Measurements from ENCODE around the gene HSF4. TPM values are rescaled to one million over a fixed set of nuclear protein-coding genes. Genes with fewer than 3 reads are reported as not detected.

The HSF4 gene
- total RNA-seq, 4 donors from 2014 or later = 56.5 to 351 (median 102) TPM

GRCh38 chr16:67157106-67157748 is 7.3 kb upstream of the HSF4 start:
- DNase-seq (ENCODE audit: low spot score in 2 of 2) = no peak
- WGBS = 44% methylated on average over 7 of the region's 7 CpGs
- TF ChIP-seq POLR2A (IDR thresholded peaks at IDR 0.05) (no peak), CTCF (IDR thresholded peaks at IDR 0.05) (no peak), POLR2AphosphoS5 (IDR thresholded peaks at IDR 0.05) (no peak), EP300 (IDR thresholded peaks at IDR 0.05) (no peak)
- Histone ChIP-seq H3K36me3 (no peaks in the 10 kb centered on the region), H3K27ac (no peak overlapping the region), H3K9me3 (no peaks in the 10 kb centered on the region), H3K4me1 (peaks cover 56% of the 10 kb centered on the region), H3K27me3 (no peaks in the 10 kb centered on the region), H3K4me3 (no peak overlapping the region)

GRCh38 chr16:67157892-67158635 is 6.5 kb upstream of the HSF4 start:
- DNase-seq (ENCODE audit: low spot score in 2 of 2) = no peak
- Histone ChIP-seq H3K36me3 (no peaks in the 10 kb centered on the region), H3K27me3 (no peaks in the 10 kb centered on the region), H3K9me3 (no peaks in the 10 kb centered on the region), H3K27ac (no peak overlapping the region), H3K4me3 (no peak overlapping the region), H3K4me1 (peaks cover 64% of the 10 kb centered on the region)
- 72% methylated on average over 7 of the region's 7 CpGs for WGBS
- TF ChIP-seq CTCF (IDR thresholded peaks at IDR 0.05) (no peak), POLR2AphosphoS5 (IDR thresholded peaks at IDR 0.05) (no peak), POLR2A (IDR thresholded peaks at IDR 0.05) (no peak), EP300 (IDR thresholded peaks at IDR 0.05) (no peak)

GRCh38 chr16:67158637-67159600 is 5.6 kb upstream of the HSF4 start:
- H3K27ac ChIP-seq = peak overlapping the region; percentile 86
- no peaks in the 10 kb centered on the region for H3K36me3 ChIP-seq
- peak overlapping the region; percentile 91 for H3K4me3 ChIP-seq
- no peaks in the 10 kb centered on the region for H3K9me3 ChIP-seq
- no peaks in the 10 kb centered on the region for H3K27me3 ChIP-seq
- no peak for DNase-seq (ENCODE audit: low spot score in 2 of 2)
- TF ChIP-seq POLR2A (IDR thresholded peaks at IDR 0.05) (no peak), EP300 (IDR thresholded peaks at IDR 0.05) (no peak), POLR2AphosphoS5 (IDR thresholded peaks at IDR 0.05) (no peak), CTCF (IDR thresholded peaks at IDR 0.05) (no peak)
- WGBS = 15% methylated on average over 13 of the region's 34 CpGs
- H3K4me1 ChIP-seq = peaks cover 73% of the 10 kb centered on the region

GRCh38 chr16:67161595-67162058 is 2.9 kb upstream of the HSF4 start:
- Histone ChIP-seq H3K9me3 (no peaks in the 10 kb centered on the region), H3K36me3 (peaks cover 5% of the 10 kb centered on the region), H3K4me3 (peak overlapping the region; percentile 91), H3K4me1 (peaks cover 75% of the 10 kb centered on the region), H3K27ac (no peak overlapping the region), H3K27me3 (no peaks in the 10 kb centered on the region)
- DNase-seq (ENCODE audit: low spot score in 2 of 2) = no peak
- TF ChIP-seq CTCF (IDR thresholded peaks at IDR 0.05) (no peak), POLR2A (IDR thresholded peaks at IDR 0.05) (no peak), POLR2AphosphoS5 (IDR thresholded peaks at IDR 0.05) (no peak), EP300 (IDR thresholded peaks at IDR 0.05) (no peak)
- 61% methylated on average over 21 of the region's 25 CpGs for WGBS
